Measurements from ENCODE around the gene PCDHGB1.

- TF ChIP-seq, protein P1, sequence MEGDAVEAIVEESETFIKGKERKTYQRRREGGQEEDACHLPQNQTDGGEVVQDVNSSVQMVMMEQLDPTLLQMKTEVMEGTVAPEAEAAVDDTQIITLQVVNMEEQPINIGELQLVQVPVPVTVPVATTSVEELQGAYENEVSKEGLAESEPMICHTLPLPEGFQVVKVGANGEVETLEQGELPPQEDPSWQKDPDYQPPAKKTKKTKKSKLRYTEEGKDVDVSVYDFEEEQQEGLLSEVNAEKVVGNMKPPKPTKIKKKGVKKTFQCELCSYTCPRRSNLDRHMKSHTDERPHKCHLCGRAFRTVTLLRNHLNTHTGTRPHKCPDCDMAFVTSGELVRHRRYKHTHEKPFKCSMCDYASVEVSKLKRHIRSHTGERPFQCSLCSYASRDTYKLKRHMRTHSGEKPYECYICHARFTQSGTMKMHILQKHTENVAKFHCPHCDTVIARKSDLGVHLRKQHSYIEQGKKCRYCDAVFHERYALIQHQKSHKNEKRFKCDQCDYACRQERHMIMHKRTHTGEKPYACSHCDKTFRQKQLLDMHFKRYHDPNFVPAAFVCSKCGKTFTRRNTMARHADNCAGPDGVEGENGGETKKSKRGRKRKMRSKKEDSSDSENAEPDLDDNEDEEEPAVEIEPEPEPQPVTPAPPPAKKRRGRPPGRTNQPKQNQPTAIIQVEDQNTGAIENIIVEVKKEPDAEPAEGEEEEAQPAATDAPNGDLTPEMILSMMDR (IDR thresholded peaks at IDR 0.05 in 4 of 5, conservative IDR thresholded peaks at IDR 0.05 in 1 of 5) = peak in 4 of 5 experiments; percentile 18 to 53 (median 38)
- TF ChIP-seq POLR2A (IDR thresholded peaks at IDR 0.05) = no peak
Measured at GRCh38 chr5:141349917-141350619, at the start of gene PCDHGB1.

All from gastrocnemius medialis (tissue), 4 donors.